ENCODE data around the gene FUT7.
"Not testable (repeated sequence)": the region's sequence is repeated elsewhere in the genome, so short reads cannot be mapped to it uniquely, and the experiment has no call there.

Gene FUT7

GRCh38 chr9:137066096-137066861 lies 34.4 kb upstream of the FUT7 start:
- no peak for DNase-seq (ENCODE audit: low spot score)
- no peak for FAIRE-seq

- DNase-seq (ENCODE audit: low spot score) (no peak), FAIRE-seq (no peak)
Observed at GRCh38 chr9:137065336-137065967, 33.6 kb upstream of the FUT7 start.

- no peak for FAIRE-seq
- no peak for DNase-seq (ENCODE audit: low spot score)
Observed at GRCh38 chr9:137064880-137065164, 32.9 kb upstream of the FUT7 start.

GRCh38 chr9:137064027-137064879 lies 32.4 kb upstream of the FUT7 start:
- DNase-seq (ENCODE audit: low spot score) (peak; percentile 63), FAIRE-seq (peak; percentile 59)

- FAIRE-seq (no peak), DNase-seq (ENCODE audit: low spot score) (no peak)
Observed at GRCh38 chr9:137063311-137064026, 31.6 kb upstream of the FUT7 start.

GRCh38 chr9:137062798-137063197 lies 30.9 kb upstream of the FUT7 start:
- DNase-seq (ENCODE audit: low spot score); FAIRE-seq: not testable (repeated sequence)

- FAIRE-seq (no peak), DNase-seq (ENCODE audit: low spot score) (no peak)
Observed at GRCh38 chr9:137062384-137062783, 30.5 kb upstream of the FUT7 start.

GRCh38 chr9:137058521-137059234 lies 26.8 kb upstream of the FUT7 start:
- DNase-seq (ENCODE audit: low spot score) (no peak), FAIRE-seq (no peak)

GRCh38 chr9:137057545-137057944 lies 25.7 kb upstream of the FUT7 start:
- no peak for FAIRE-seq
- DNase-seq (ENCODE audit: low spot score) = no peak

- FAIRE-seq (no peak), DNase-seq (ENCODE audit: low spot score) (no peak)
Observed at GRCh38 chr9:137056739-137057415, 25.0 kb upstream of the FUT7 start.

GRCh38 chr9:137055385-137056364 lies 23.8 kb upstream of the FUT7 start:
- DNase-seq (ENCODE audit: low spot score) (no peak), FAIRE-seq (no peak)

GRCh38 chr9:137054932-137055384 lies 23.1 kb upstream of the FUT7 start:
- DNase-seq (ENCODE audit: low spot score) (no peak), FAIRE-seq (no peak)

GRCh38 chr9:137053944-137054931 lies 22.4 kb upstream of the FUT7 start, which contains the start of gene ENTPD2:
TSS of gene ENTPD2 (minus strand) at chr9:137054061. CDS start at chr9:137053997, 64 bp downstream.
- DNase-seq (ENCODE audit: low spot score) = no peak
- FAIRE-seq = no peak

GRCh38 chr9:137052998-137053943 lies 21.4 kb upstream of the FUT7 start:
- FAIRE-seq (no peak), DNase-seq (ENCODE audit: low spot score) (no peak)

GRCh38 chr9:137052293-137052692 lies 20.4 kb upstream of the FUT7 start:
- FAIRE-seq (no peak), DNase-seq (ENCODE audit: low spot score) (no peak)

GRCh38 chr9:137051145-137051724 lies 19.3 kb upstream of the FUT7 start:
- no peak for FAIRE-seq
- DNase-seq (ENCODE audit: low spot score) = no peak

Data from urothelium cell line (cell line).